Muscle of back (tissue), 11 donors: Measurements from ENCODE around the gene ACSS3. TPM values are rescaled to one million over a fixed set of nuclear protein-coding genes. Genes with fewer than 3 reads are reported as not detected.

Experiments used
- DNase-seq, 3 donors: peaks; one replicate each; pipeline versions ENCODE4 v3.0.0 to v3.0.0-alpha.2; 2013
- polyA plus RNA-seq, 10 donors: library from polyadenylated mRNA; unstranded; fragments of 120-200 nt; gene quantifications; one replicate each; pipeline ENCODE4 v1.2.1, GENCODE V29; 2013; ENCODE audit not compliant: insufficient read length in 10 of 10

ACSS3 gene
- polyA plus RNA-seq, 10 donors = 6.4 to 12.8 (median 7.7) TPM

- DNase-seq = no peak
These were observed 143.8 kb downstream of the ACSS3 start for GRCh38 chr12:81221681-81222080.

DNA sequence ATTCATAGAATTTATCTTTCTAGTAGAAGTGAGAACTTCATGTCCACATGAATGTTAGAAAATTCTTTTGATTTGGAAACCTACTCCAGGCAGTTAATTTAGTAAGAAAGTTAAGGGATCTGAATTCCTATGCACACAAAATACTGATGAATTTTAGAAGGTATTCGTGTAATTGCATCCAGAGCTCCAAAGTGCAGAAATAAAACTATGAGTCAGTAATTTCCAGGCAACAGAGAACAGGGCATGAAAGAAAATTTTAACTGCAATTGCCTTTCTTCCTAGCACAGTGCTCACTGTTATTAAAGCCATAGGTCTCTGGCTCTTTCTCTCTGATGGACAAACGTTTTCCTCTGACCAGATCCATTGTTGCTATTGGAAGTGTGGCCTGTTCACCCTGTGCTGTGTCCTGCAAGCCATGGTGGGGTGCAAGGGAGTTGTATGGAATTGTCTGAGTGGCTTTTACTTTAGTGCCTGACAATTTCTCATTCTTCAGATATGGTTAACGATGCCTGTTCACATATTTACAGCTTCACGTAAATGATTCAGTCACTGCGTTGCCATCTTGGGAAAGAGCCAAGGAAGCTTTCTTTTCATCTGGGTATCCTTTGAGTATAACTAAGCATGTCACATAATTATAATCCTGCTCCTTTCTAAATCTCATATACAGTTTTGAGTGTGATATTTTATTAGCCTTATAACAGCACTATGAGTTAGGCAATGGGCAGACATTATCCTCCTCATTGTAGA, 145.1 kb downstream of the ACSS3 start:
- DNase-seq = no peak

- DNase-seq = no peak
These were observed 146.7 kb downstream of the ACSS3 start for GRCh38 chr12:81224626-81225025.

GRCh38 chr12:81229759-81230158, 151.9 kb downstream of the ACSS3 start:
- DNase-seq = no peak

- DNase-seq = no peak
These were observed 153.9 kb downstream of the ACSS3 start for GRCh38 chr12:81231574-81232368.

- DNase-seq = peak in 1 of 3 donors; percentile 61
These were observed 167.6 kb downstream of the ACSS3 start for GRCh38 chr12:81245458-81245857.

DNA sequence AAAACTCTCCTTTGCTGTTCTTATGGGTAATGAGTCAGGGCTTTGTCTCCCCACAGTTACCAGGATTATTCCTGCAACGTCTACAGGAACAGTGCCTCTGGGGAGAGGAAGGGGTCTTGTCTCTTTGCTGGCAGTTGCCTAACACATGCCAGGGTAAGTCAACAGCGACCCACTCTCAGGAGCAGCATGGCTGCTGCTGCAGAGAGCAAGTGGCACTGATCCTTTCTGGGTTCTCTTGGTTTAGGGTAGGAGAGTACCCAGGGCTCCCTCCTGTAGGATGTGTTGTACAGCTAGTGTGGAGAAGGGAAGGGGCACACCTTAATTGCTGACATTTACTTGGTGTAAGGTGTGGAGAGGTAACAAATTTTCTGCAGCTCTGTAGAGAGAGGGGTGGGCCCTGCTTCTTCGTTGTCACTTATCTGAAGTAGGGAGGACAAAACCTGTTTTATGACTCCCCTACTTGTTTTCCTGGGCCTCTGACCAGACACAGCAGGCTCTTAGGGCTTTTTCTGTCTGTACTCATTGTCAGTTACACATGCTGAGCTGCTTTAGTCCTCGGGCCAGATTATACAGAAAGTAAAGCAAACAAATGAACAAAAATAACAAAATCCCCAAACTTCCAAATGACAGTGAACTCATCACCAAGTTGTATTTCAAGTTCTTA, 168.2 kb downstream of the ACSS3 start:
- peak in 1 of 3 donors; percentile 12 for DNase-seq

DNA sequence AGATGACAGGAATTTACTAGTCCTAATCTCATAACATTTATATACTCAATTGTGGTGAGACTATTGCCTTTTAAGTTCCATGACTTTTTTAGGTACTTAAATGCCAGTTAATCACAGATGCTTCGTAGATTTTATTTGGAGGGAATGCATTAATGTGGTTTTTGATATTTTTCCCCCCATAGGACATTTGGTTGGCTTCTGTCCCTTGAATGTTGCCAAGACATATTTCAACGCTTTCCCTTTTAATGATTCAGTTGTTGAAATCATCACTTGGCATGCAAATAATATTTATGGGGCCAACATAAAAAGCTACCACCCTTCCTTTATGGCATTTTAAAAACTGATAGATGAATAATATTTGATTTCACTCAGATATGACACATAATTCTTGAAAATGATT, 172.1 kb downstream of the ACSS3 start:
- DNase-seq = peak in 1 of 3 donors; percentile 13

GRCh38 chr12:81252228-81252627, 174.3 kb downstream of the ACSS3 start:
- no peak for DNase-seq

DNA sequence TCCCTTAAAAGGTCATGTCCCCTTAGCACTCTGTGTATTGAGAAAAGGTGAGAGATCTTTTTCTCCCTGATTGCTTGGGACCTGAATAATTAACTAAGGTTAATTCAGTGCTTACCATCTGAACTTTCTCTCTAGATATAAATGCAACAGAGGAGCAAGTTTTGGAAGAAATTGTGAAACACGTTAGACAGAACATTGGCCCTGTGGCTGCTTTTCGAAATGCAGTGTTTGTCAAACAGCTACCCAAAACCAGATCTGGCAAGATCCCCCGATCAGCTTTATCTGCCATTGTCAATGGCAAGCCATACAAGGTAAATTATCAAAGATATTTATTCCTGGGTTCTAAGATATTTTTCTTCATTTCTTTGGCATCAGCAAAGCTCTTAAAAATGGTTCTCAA, 175.5 kb downstream of the ACSS3 start:
- no peak for DNase-seq

DNA sequence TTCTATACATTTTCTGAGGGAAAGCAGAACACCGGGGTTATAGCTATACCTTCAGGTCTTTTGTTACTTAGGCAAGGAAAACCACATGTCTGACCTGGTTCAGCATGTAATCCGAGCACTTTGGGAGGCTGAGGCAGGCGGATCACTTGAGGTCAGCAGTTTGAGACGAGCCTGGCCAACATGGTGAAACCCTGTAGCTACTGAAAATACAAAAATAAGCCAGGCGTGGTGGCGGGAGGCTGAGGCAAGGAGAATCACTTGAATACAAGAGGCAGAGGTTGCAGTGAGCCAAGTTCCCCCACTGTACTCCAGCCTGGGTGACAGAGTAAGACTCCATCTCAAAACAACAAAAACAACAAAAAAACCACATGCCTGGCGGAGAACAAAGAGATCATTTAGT, 177.6 kb downstream of the ACSS3 start:
- no peak for DNase-seq

DNA sequence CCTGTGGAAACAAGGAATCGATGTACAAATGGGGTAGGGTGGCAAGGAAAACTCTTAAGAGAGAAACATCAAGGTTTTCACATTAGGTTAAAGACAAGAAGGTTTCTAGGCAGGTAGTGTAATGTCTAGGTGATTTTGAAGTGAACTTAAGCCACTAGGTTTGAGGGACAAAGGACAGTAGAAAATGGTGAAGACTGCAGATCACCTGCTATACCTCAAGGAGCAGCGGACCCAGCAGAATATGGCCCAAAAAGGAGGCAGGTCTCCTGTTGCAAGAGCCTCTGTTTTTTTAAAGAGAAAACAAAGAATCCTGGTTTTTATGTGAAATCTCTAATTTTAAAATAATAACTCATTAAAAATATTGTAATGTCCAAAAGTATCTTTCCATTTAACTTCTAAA, 178.1 kb downstream of the ACSS3 start:
- no peak for DNase-seq

GRCh38 chr12:81257947-81258551, 180.2 kb downstream of the ACSS3 start:
- DNase-seq = peak; percentile 42 to 69 (median 49)

GRCh38 chr12:81259360-81259759, 181.5 kb downstream of the ACSS3 start:
- no peak for DNase-seq

GRCh38 chr12:81261508-81262207, 183.8 kb downstream of the ACSS3 start:
- DNase-seq = no peak

DNA sequence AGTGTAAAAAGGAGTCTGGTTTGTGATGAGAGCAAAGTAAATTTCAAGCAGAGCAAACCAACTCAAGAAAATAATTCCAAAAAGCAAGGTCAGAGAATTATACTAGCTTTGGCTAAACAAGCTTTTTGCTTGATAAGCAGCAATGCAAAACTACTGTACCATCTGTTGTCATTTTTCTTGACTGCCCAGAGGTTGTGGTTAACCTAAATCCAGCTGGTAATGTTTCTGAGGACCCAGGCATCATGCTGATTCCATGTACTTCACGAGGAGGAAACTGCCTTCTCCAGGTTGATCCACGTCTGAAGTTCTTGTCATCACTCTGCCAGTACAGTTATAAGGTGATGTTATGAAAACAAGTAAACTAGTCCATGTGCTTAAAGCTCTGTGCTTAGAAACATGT, 185.2 kb downstream of the ACSS3 start:
- no peak for DNase-seq

DNA sequence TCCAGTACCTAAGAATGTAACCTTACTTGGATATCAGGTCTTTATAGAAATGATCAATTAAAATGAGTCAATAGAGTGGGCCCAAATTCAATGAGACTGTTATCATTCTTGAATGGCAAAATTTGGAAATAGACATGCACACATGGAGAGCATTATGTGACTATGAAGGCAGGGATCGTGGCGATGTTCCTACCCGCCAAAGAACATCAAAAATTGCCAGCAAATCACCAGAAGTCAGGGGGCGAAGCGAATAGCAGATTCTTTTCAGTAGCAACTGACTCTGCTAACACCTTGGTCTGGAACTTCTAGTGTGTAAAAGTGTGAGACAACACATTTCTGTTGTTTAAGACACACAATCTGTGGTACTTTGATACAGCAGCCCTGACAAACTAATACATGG, 192.5 kb downstream of the ACSS3 start:
- no peak for DNase-seq

GRCh38 chr12:81274637-81275529, 197.0 kb downstream of the ACSS3 start:
- no peak for DNase-seq

DNA sequence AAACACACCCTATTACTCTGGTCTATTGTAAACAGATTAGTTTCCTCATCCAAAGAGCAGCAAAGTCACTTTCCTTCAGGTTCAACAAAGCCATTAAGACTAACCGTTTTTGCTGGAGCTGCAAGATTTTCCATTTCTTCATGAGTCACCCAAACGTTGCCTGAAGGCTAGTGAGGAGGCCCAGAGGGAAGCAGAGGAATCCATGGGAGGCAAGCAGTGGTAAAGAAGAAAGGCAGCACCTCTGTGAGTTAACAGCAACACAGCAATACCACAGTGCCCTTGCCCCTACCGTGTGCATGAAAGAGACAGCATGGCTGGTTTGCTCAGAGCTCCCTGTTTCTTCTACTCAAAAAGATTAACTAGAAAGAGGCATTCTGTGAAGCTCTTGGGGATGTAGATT, 206.3 kb downstream of the ACSS3 start:
- no peak for DNase-seq

- DNase-seq = no peak
These were observed 210.8 kb downstream of the ACSS3 start for GRCh38 chr12:81288651-81289050.
